GM21515 (cell line): ENCODE data around the gene HACE1.
A peak's percentile ranks its signal among the peaks of the same experiment; 100 is the strongest.
"Not testable (repeated sequence)": the region's sequence is repeated elsewhere in the genome, so short reads cannot be mapped to it uniquely, and the experiment has no call there.

Source experiments
- ATAC-seq: cut with Tn5 transposase; IDR thresholded peaks from one replicate; pipeline ENCODE4 v1.9.1; 2021; ENCODE audit not compliant: unreplicated experiment

Gene HACE1, protein sequence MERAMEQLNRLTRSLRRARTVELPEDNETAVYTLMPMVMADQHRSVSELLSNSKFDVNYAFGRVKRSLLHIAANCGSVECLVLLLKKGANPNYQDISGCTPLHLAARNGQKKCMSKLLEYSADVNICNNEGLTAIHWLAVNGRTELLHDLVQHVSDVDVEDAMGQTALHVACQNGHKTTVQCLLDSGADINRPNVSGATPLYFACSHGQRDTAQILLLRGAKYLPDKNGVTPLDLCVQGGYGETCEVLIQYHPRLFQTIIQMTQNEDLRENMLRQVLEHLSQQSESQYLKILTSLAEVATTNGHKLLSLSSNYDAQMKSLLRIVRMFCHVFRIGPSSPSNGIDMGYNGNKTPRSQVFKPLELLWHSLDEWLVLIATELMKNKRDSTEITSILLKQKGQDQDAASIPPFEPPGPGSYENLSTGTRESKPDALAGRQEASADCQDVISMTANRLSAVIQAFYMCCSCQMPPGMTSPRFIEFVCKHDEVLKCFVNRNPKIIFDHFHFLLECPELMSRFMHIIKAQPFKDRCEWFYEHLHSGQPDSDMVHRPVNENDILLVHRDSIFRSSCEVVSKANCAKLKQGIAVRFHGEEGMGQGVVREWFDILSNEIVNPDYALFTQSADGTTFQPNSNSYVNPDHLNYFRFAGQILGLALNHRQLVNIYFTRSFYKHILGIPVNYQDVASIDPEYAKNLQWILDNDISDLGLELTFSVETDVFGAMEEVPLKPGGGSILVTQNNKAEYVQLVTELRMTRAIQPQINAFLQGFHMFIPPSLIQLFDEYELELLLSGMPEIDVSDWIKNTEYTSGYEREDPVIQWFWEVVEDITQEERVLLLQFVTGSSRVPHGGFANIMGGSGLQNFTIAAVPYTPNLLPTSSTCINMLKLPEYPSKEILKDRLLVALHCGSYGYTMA

DNA sequence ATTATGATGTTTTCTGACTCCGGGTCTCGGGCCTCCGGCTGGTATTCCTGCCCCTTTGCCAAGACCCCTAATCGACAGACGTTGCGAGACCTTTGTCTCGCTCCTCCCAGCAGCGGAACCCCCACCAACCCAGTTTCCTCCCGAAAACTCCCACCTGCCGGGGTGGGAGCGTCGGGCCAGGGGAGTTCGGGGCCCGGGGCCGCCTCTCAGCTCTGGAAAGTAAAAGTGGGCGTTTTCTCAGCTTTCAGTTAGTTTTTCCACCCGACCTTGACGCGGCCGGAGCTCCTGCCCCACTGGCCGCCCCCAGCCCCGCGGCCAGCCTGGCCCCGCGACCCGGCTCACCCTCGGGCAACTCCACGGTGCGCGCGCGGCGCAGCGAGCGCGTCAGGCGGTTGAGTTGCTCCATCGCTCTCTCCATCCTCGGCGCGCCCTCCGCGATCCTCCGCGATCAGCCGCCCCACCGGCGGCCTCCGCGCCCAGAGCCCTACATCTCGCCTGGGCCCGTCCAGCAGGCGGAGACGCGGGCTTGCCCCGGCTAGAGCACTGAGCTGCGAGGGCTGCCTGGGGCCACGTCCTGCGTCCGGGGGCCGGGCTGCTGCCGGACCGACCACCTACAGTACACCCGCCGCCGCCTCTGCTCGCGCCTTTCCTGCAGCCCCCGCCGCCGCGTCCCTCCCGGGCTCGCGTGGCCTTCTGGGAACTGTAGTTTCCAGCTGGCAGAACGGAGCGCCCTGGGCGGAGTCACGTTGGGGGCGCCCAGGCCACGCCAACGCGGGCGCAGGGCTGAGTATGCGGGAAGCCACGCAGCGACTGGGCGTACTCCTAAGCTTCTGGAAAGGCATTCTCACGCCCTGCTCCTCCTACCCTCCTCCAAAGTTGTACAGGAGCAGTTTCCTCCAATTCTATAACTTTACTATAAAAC, at the start of gene HACE1:
HACE1 (minus strand) TSS at position 695 of the 922 bp plus-strand sequence; CDS start at position 418, 277 bp downstream.
- peak; percentile 100 for ATAC-seq

DNA sequence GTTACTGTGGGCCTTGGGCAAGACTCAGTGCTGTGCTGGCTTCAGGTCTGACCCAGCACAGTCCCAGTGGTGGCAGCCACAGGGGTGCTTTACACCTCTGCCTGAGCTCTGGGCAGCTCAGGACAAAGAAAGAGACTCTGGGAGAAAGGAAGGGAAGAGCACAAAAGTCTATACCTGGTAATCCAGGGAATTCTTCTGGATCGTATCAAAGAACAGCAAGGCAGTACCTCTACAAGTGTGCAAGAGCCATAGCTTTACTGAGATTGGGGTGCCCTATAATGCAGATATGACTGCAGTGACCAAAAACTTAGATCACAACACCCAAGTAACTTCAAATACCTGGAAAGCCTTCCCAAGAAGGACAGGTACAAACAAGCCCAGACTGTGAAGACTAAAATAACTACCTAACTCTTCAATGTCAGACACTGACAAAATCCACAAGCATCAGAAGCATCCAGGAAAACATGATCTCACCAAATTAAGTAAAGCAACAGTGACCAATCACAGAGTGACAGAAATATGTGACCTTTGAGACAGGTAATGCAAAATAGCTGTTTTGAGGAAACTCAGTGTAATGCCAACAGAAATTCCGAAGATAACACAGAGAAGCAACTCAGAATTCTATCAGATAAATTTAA, 49.3 kb upstream of the HACE1 start:
- ATAC-seq: no peak

GRCh38 chr6:104908031-104908887, 48.5 kb upstream of the HACE1 start:
- ATAC-seq: no peak

- ATAC-seq: not testable (repeated sequence)
These were observed 39.2 kb upstream of the HACE1 start for GRCh38 chr6:104898893-104899292.

DNA sequence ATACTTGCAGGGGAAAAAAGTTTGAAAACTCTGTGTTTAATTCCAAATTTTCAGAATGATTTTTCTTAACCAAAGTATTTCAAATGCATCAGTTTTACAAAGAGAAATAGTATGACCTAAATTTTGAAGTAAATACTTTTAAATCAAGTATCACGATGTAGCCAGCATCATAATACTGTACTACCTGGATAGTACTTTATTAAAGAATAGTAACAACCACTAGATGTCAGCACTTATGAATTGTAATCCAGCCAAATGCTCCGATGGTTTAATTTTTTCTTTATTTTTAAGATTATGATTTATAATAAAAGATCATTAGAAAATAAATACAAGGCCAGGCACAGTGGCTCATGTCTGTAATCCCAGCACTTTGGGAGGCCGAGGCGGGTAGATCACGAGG, 37.2 kb upstream of the HACE1 start:
- no peak for ATAC-seq

GRCh38 chr6:104888066-104888465, 28.3 kb upstream of the HACE1 start:
- no peak for ATAC-seq

- no peak for ATAC-seq
These were observed 27.6 kb upstream of the HACE1 start for GRCh38 chr6:104887350-104887749.

DNA sequence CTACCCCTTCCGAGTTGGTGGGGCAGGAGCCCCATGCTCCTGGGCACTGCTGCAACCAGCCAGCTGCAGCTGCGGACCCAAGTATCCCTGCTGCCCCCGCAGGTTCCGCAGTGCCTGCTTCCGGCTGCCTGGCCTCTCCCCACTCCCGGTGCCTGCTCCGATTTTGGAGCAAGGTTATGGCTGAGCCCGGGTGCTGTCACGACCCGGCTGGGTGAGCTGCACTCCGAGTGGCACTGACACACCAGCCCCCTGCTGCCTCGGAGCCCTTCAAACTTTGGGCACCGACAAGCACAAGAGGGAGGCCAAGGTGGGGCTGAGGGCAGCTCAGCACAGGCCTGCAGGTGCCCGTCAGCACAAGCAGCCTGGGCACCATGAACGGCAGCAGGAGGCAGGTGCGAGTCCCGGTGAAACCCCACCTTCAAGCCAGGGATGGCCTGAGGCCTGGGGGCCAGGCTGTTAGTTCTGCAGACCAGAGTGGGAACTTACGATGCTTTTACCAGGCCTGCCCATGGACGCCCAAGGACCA, 25.9 kb upstream of the HACE1 start:
- no peak for ATAC-seq

GRCh38 chr6:104884867-104885517, 25.3 kb upstream of the HACE1 start:
- no peak for ATAC-seq

DNA sequence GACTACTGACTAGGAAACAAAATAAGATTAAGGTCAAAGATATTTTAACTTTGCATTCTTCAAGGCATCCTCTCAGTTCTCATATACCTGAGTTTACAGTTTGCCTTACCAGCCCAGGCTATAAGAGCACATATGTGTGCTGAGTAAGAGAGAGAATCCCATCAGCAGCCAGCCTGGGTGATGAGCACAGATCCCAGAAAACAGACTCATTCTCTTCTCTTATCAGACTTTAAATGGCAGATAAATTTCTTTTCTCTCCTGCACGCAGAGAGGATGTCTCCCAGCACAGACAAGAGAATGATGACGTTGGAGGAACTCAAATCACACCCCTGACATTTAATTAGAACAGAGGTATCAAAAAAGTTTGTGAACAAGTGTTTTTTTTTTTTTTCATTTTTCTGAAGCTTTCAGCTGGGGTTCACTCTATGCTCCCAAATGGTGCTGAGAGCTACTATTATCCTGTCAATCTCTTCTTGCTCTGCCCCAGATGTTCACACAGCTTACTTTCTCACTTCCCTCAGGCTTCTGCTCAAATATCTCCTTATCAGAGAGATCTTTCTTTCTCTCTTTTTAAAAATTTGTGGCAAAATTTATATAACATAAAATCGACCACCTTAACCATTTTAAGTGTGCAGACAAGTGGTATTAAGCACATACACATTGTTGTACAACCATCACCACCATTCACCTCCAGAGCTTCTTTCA, 22.4 kb upstream of the HACE1 start:
- no peak for ATAC-seq

- ATAC-seq: no peak
These were observed 2.7 kb upstream of the HACE1 start for GRCh38 chr6:104862456-104862855.

DNA sequence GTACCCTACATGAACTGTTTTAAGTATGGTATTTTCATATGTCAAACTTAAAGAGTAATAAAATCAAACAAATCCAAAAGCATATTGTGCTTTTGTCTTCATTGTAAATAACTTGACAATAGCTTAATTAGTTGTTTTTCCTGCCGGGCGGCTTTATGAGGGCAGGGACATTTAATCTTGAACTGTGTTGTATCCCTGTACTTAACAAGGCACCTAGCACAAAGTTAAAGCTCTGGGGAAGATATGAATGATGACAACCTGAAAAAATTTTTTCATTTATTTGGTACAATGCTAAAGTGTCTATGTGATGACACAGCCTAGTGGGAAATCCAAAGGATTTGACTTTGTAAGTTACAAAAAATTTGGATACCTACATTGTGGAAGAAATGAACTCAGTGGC, 502 bp upstream of the HACE1 start:
- ATAC-seq: no peak

DNA sequence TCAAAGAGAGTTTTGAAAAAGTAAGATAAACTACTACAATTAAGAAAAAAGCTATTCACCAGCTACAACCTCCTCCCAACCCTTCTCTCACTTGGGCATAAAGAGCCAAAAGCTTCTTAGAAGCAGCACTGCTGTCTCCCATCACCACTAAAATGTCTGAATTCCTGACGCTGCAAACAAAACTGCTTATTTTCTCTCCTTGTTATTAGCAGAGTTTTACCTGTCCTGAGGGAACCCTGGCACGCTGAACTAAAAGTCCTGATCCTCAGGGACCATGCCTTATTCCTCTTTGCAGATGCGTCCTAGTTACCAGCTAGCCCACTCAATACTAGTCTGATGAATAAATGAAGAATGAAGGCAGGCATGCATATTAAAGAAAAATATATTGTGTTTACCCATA, 1.1 kb downstream of the HACE1 start:
- no peak for ATAC-seq

DNA sequence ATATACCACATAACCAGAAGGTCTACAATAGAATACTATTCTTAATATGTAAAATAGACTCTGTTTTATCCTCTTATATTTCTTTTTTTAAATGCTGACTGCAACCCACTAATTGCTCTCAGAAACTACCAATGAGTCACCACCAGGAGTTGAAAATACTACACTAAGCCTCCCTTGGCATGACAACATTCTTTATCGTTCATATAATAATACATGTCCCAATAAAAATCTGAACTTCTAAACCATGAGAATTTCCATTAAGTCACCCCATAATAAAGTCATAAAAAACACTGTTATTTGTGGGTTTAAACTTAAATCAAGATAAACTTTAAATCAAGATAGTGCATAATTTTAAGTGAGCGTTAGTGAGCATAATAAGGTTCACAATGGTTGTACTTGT, 4.2 kb downstream of the HACE1 start:
- no peak for ATAC-seq

DNA sequence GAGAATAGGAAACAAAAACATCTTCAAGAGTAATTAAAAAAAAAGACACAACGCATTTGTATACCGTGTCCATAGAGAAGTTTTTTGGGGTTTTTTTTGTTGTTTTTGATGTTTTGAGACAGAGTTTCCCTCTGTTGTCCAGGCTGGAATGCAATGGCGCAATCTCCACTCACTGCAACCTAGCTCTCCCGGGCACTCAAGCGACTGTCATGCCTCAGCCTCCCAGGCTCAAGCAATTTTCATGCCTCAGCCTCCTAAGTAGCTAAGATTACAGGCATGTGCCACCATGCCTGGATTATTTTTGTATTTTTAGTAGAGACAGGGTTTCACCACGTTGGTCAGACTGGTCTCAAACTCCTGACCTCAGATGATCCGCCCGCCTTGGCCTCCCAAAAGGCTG, 12.0 kb downstream of the HACE1 start:
- ATAC-seq: not testable (repeated sequence)

DNA sequence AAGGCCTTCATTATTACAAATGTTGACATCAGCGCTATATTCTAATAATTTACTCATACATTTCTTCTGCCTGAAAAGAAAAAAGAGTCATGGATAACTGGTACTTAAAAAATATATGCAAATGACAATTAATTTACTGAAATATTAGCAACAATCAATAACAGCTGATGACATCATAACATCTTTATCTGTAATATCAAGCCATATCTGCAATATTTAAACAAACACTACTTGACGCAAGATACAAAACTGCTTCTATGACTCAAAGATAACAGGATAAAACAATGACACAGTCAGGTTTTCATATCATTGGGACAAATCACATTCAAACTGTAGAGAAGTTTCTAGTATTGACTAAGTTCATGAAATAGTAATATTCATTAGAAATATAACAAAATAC, 16.5 kb downstream of the HACE1 start:
- ATAC-seq: no peak

GRCh38 chr6:104837158-104837557, 22.6 kb downstream of the HACE1 start:
- no peak for ATAC-seq

DNA sequence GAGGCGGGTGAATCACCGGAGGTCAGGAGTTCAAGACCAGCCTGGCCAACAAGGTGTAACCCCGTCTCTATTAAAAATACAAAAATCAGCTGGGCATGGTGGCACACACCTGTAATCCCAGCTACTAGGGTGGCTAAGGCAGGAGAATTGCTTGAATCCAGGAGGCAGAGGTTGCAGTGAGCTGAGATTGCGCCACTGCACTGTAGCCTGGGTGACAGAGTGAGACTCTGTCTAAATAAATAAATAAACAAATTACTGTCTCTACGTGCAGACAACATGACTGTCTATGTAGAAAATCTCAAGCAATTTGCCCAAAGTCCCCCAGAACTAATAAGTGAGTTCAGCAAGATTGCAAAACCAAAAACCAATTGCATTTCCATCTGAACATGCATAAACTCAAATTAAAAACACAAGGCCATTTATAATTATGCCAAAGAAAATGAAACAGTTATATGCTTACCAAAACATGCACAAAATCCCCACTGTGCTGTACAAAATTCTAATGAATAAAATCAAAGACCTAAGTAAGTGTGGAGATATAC, 23.2 kb downstream of the HACE1 start:
- ATAC-seq: not testable (repeated sequence)
